HG02973 (cell line): ENCODE data around the gene DEDD.
A peak's percentile ranks its signal among the peaks of the same experiment; 100 is the strongest.

Source experiments
- ATAC-seq: cut with Tn5 transposase; IDR thresholded peaks from one replicate; pipeline ENCODE4 v1.9.1; 2021; ENCODE audit warnings: moderate library complexity; ENCODE audit not compliant: unreplicated experiment

The DEDD gene

GRCh38 chr1:161164901-161165610 is 32.6 kb upstream of the DEDD start:
- ATAC-seq: no peak

- no peak for ATAC-seq
Measured at GRCh38 chr1:161163793-161164192, 31.3 kb upstream of the DEDD start.

- ATAC-seq: no peak
Measured at GRCh38 chr1:161162806-161163205, 30.3 kb upstream of the DEDD start.

GRCh38 chr1:161162052-161162451 is 29.6 kb upstream of the DEDD start:
- ATAC-seq: no peak

- ATAC-seq: no peak
Measured at GRCh38 chr1:161161652-161162051, 29.2 kb upstream of the DEDD start.

GRCh38 chr1:161160671-161161145 is 28.2 kb upstream of the DEDD start:
- ATAC-seq: no peak

- ATAC-seq: no peak
Measured at GRCh38 chr1:161159913-161160243, 27.4 kb upstream of the DEDD start.

GRCh38 chr1:161159087-161159912 is 26.8 kb upstream of the DEDD start, which contains the start of gene USP21:
USP21 (plus strand) TSS chr1:161159500; CDS start chr1:161160641, 1,141 bp downstream.
- ATAC-seq: peak; percentile 64

- ATAC-seq: no peak
Measured at GRCh38 chr1:161158316-161159010, 26.0 kb upstream of the DEDD start.

- ATAC-seq: no peak
Measured at GRCh38 chr1:161157867-161158266, 25.4 kb upstream of the DEDD start.

- peak; percentile 71 for ATAC-seq
Measured at GRCh38 chr1:161153682-161154337, 21.3 kb upstream of the DEDD start, which contains the start of gene UFC1. UFC1 (plus strand) TSS chr1:161153978; CDS start chr1:161153998, 20 bp downstream.

- ATAC-seq: no peak
Measured at GRCh38 chr1:161153176-161153575, 20.7 kb upstream of the DEDD start.

GRCh38 chr1:161145832-161146231 is 13.4 kb upstream of the DEDD start:
- no peak for ATAC-seq

- no peak for ATAC-seq
Measured at GRCh38 chr1:161140755-161141400, 8.4 kb upstream of the DEDD start.

GRCh38 chr1:161139766-161140165 is 7.3 kb upstream of the DEDD start:
- no peak for ATAC-seq

- ATAC-seq: no peak
Measured at GRCh38 chr1:161138431-161138830, 6.0 kb upstream of the DEDD start.

- ATAC-seq: no peak
Measured at GRCh38 chr1:161137881-161138280, 5.4 kb upstream of the DEDD start.

- peak; percentile 10 for ATAC-seq
Measured at GRCh38 chr1:161133220-161133740, 813 bp upstream of the DEDD start.

- no peak for ATAC-seq
Measured at GRCh38 chr1:161131523-161132409, 701 bp downstream of the DEDD start.
